Activated CD4-positive, alpha-beta T cell treated with anti-CD3 and anti-CD28 coated beads, Interleukin-2, Interleukin-4, amounts not matched to agents 100 ng/mL and 50 ng/mL, durations not matched to agents 16 hours and 8 hours (primary cell): ENCODE data around the gene MINAR1.

ENCODE experiments used
- DNase-seq: peaks from one replicate; pipeline ENCODE4 v3.0.0-alpha.2; 2020; ENCODE audit warnings: low spot score

MINAR1 gene

DNA sequence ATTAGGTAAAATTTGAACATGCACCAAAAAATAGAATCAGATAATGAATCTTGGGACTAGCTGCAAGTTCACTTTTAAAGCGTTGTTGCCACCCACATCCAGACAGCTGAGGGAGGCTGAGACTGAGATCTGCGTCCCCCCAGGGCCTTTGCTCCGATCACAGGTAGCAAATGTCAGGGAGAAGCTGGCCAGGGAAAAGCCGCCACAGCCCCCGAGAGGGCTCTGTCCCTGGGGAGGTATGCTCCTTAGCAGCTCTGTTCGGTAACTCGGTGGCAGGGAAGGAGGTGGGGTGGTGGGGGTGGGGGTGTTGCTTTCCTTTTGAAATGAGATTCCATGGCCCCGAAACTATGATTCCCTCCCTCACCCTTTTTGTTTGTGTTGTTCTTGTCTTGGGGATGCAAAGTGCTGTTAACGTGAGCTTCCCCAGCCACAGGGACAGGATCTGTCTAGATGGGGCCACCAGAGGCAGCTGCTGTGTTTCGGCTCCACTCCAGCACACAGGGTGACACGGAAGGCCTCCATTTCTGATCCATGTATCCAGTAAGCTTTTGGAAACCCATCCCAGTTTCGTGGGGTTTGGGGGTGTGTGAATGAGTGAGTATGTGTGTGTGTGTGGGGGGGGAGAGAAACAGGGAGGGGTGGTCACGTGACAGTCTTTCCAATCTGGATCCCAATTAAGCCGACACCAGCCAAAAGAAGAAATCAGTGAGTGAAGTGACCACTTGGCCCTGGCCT lies 1.1 kb upstream of the MINAR1 start:
- DNase-seq = no peak

DNA sequence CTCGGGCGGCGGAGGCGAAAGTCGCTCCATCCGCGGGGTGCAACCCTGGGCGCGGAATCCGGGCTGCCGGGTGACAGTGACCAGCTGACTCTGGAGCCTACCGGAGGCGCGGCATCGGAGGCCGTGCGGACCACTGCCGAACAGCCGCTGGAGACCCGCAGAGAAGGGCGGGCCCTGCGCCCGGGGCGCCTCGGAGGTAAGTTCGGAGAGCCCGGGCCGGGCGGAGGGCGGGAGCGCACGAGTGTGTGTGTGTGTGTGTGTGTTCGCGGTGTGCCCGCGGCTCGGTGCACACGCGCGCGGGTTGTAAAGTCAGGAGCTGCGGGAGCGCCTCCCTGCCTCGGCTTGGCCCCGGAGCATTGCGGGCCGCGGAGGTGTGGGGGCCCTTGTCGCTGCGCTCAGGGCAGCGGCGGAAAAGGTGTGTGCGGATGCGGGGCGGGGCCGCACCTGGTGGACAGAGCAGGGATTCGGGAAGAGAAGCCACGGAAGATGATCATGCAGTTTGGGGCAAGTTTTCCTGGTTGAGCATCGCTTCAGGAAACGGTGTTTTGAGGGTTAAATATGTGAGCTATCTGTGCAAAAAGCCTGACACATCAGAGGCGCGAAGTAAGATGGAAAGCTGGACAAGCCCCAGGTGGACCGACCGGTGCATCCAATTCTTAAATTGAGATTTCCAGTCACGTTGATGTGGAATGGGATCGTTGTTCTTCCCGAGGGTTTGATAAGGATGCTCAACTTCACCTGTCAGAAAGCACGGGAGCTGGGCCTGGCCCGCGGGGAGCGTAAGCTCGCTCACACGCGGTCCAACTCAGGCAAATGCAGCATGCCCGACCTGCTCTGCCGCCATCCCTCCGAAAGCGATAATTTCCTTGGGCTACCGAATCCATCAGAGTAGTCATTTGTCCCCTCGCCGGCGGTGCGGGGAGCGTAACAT lies 474 bp downstream of the MINAR1 start:
- no peak for DNase-seq

DNA sequence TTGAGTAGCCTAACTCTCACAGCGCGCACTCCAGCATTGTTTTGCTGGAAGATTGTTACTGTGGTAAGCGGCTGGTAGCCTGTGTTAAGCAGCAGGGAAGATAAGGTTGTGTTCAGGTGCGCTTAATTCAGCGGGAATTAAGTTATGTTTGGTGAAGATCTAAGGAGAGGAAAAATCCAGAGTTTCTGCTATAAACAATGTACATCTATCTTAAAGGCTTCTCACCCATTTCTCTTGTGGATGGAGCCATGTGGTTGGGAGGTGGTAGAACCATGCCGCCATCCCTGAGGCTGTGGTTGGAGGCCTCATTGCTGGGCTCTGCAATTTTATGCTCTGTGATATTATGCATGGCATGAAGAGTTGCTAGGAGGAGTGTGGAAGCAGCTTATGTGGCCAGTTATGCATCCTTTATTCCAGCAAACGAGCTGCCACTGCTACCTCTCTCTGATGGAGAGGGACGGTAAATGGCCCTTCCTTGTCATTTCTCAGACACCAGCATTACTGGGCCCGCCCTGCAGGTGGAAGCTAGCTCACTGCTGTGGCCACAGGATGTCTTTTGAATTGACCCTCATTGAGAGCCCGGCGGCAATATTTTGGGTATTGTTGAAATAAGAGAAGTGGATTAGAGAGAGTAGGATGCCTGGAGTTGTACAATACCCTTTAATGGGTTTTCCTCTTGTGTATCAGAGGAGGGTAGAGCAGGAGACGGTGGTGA lies 1.3 kb downstream of the MINAR1 start:
- DNase-seq = no peak

DNA sequence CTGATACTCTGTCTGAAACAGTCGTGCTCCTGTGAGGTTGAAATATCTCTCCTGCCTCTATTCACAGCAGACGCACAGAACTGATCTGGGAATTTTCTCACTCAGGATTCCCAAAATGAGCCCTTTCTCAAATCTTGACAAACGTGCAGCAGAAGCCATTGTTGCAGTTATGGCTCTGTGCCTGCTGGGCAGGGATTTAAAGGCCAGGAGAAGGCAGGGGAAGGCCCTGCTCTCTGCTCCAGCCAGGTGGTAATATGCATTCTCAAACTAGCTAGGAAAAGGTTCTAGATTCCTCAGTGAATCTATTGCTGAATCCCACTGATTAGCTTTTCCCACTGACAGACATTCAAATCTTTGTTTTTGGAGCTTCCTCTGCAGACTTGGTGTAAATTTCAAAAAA lies 2.2 kb downstream of the MINAR1 start:
- DNase-seq = no peak

DNA sequence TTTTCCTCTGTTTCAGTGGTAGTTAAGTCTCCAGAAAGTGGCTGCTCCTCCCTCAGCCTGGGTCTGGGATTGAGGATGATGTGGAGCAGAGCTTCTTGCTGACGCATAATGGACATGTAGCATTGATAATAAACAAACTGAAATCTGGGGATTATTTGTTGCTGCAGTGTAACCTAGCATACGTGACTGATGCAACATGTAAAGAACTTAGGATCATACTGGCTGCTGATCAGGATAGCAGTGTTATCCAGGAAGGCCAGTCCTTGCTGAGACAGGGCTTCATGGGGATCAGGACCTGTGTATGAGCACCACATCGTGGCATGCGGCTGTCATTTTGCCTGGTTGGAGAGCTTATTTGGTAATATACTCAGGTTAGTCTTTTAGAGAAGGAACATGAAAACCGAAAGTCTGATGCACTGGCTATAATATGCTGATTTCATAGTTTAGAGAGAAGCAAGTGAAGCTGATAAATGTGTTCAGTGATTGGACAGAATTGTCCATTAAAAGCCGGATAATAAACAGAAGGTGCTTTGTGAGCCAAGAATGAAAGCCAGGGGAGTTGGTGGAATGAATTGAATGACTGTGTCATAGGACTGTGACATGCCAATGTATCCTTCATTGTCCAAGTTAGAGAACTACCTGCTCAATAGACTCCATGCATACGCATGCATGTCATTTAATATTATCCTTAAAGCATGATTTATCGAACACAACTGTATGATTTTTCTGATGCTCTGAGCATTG lies 4.1 kb downstream of the MINAR1 start:
- DNase-seq = no peak

DNA sequence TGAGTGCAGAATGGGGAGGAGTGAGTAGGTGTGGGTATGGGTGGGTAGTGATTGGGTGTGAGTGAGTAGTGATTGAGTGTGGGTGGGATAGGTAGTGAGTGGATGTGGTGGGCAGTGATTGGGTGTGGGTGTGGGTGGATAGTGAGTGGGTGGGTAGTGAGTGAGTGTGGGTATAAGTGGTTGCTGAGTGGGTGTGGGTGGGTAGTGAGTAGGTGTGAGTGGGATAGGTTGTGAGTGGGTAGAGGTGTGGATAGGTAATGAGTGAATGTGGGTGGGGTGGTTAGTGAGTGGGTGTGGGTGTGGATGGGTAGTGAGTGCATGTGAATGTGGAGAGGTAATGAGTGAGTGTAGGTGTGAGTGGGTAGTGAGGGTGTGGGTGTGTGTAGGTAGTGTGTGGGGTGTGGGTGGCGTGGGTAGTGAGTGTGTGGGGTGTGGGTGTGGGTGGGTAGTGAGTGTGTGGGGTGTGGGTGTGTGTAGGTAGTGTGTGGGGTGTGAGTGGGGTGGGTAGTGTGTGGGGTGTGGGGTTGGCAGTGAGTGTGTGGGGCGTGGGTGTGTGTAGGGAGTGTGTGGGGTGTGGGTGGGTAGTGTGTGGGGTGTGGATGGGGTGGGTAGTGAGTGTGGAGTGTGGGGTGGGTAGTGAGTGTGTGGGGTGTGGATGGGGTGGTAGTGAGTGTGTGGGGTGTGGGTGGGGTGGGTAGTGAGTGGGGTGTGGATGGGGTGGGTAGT lies 5.3 kb downstream of the MINAR1 start:
- no peak for DNase-seq

DNA sequence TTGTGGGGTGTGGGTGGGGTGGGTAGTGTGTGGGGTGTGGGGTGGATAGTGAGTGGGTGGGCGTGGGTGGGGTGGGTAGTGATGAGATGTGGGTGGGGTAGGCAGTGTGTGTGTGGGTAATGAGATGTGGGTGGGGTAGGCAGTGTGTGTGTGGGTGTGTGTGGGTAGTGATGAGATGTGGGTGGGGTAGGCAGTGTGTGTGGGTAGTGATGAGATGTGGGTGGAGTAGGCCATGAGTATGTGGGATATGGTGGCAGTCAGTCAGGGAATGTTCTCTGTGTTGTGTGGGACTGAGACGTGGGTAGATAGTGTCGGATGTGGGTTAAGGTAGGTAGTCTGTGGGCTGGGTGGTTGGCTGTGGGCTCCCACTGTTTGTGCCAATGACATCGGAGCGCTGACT lies 7.1 kb downstream of the MINAR1 start:
- no peak for DNase-seq

DNA sequence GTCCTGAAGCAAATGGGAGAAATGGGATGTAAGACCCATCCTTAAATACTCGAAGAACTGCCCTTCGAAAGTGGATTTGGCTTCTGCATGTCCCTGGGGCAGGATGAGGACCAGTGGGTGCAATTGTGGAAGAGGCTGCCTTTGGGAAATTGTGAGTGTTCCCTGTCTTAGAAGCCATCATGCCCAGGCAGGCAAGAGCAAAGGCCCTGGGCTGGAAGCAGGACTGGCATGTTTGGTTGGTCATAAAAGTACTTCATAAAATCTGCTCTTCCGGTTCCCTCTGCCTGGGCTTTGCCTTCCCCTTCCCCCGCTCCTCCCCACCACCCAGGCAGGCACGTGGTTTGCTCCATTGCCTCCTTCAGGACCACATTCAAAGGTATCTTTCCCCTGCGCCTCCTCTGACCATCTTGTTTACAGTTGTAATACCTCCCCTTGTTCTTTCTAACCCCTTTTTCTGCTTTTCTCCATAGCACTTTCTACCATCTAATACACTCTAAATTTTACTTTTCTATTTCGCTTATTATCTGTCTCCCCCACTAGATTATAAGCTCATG lies 8.3 kb downstream of the MINAR1 start:
- no peak for DNase-seq

DNA sequence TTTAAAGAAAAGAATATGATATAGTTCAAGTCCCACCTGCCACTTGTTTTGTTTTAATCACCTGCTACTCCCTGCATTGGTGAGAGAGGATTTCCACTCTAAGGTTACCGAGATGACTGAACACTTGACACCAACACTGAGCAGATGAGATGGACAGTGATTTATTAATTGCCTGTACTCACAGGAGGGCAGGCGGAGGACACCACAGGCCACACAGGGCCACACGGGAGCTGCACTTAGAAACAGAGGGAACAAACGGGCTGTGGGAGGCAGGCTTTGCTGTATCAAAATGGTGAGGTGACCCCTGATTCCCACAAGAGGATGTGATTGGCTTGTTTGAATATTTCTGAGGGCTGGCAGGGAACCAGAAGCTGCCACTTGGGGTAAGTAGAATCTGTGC lies 10.8 kb downstream of the MINAR1 start:
- no peak for DNase-seq

DNA sequence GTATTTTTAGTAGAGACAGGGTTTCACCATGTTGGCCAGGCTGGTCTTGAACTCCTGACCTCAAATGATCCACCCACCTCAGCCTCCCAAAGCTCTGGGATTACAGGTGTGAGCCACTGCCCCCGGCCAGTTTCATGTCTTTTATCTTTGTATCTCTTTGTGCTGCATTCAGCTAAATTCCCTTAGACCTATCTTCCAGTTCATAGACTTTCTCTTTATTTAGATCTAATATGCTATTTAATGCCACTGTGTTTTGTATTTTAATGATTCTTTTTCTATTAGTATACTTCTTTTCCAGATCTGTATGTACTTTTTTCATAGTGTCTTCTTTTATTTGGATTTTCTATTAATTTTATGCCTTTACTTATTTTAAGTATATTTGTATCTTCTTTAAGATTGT lies 14.9 kb downstream of the MINAR1 start:
- no peak for DNase-seq

DNA sequence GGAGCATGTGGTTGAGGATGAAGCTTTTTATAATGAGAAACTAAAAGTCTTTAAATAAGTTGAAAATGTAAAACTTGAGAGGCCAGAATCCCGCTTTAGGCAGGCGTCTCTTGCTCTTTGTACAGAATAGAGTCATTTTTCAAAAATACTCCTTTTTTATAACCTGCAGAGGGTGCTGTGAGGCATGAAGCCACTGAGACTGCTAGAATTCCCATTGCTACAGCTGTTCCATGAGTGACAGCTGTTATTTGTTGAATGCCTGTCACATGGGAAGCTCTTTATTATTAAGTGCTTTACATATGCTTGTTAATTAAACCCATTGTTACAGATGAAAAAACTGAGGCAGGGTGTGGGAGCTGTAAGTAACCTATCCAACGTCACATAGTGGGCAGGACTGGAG lies 18.5 kb downstream of the MINAR1 start:
- DNase-seq = no peak

DNA sequence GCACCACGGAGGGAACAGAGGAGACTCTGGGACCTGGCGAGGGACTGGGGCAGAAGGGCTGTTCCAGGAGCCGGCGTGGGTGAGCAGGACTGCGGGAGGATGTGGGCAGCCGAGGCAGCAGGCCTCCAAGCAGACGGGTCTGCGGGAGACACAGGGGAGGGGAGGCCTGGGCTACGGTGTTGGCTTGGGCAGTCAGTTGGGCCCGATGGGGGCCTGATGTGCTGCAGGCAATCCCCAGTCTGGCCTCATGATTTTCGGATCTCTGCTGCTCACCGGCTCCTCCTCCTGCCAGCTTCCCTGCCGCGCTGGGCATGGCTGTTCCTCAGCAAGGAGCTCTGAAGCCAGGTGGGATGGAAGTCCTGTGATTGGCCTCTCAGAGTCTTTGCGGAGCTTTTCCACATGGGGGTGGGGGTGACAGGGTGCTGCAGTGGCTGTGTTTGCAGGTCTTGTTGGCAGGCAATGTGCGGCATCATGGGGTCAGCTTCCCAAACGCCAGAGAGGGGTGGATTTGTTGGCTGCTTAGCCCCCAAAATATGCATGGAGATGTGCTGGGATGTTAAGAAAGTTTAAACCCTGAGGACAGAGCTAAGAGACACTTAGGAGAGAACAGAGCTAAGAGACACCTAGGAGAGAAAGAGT lies 19.3 kb downstream of the MINAR1 start:
- no peak for DNase-seq

DNA sequence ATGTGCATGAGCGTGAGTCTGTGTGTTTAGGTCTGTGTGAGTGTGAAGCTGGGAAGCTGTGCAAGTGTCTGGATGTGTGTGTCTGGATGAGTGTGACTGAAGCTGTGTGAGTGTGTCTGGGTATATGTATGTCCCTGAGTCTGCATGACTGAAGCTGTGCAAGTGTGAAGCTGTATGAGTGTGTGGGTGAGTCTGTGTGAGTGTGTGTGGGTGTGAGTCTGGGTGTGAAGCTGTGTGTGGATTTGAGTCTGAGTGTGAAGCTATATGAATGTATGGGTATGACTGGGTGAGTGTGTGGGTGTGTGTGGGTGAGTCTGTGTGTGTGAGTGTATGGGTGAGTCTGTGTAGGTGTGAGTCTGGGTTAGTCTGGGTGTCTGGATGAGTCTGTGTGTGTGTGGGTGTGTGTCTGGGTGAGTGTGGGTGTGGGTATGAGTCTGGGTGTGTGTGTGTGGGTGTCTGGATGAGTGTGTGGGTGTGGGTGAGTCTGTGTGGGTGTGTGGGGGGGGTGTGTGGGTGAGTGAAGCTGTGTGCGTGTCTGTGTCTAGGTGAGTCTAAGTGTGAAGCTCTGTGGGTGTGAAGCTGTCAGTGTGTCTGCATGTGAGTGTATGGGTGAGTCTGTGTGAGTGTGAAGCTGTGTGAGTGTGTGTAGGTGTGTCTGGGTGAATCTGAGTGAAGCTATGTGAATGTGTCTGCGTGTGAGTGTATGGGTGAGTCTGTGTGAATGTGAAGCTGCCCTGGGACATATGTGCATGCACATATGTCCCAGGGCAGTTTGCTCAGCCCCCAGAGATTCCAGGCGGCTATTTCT lies 20.3 kb downstream of the MINAR1 start:
- no peak for DNase-seq

DNA sequence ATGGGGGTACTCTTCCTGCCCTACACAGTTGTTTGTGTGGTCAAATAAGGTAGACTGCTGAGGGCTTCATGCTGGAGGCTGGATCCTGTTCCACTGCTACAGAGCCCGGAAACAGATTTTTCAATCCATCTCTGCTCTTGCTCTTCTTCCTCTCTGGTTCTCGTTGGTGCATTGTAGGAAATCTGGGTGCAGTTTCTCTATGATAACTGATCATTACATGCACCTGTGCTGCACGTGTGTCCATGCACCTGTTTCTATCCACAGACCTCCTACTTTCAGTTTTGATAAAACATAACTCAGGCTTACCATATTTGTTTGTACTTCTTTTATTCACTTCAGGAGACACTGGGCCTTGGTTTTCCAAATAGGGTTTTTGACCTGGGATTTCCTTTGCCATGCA lies 21.3 kb downstream of the MINAR1 start:
- no peak for DNase-seq

DNA sequence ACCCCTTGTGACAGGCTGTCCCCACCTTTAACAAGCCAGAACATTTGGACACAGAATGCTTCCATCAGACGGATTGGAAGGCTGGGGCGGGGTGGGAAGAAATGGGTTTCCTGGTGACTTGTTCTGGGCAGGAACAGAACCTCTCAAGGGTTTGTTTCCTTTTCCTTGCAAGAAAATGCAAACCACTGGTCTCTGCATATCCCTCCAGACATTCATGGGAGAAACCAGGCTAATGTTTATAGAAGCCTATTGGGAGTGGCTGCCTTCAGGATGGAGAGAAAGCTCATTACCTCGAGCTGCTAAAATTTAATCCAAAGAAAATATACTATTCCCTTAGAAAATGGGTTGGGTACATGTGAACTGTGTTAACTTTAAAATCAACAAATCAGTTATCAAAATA lies 21.9 kb downstream of the MINAR1 start:
- no peak for DNase-seq

DNA sequence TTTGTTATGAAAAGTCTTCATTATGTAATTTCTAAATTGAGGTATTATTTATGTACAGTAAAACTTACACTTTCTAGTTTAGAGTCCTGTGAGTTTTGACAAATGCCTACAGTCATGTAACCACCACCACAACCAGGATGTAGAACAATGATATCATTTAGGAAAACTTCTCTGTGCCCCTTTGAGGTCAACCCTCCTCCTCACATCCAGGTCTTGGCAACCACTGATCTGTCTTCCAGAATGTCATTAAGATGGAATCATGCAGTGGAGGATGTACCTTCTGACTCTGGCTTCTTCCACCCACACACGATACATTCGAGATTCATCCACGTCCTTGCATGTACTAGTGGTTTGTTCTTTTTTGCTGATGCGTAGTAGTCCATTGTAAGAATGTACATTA lies 23.2 kb downstream of the MINAR1 start:
- no peak for DNase-seq

DNA sequence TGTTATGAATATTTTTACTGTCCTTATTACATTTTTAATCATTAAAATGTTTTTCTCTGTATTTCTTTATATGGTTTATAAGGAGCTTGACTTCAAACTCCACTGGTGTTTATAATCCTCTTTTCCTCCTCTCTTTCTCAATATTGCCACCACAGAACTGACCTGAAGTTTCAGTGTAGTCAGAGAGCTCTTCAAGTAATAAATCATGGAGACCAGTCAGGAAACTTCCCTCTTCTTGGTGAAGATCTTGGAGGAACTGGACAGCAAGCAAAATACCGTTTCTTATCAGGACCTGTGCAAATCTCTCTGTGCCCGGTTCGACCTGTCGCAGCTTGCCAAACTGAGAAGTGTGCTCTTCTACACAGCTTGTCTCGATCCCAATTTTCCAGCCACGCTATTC lies 23.8 kb downstream of the MINAR1 start:
- DNase-seq = no peak

DNA sequence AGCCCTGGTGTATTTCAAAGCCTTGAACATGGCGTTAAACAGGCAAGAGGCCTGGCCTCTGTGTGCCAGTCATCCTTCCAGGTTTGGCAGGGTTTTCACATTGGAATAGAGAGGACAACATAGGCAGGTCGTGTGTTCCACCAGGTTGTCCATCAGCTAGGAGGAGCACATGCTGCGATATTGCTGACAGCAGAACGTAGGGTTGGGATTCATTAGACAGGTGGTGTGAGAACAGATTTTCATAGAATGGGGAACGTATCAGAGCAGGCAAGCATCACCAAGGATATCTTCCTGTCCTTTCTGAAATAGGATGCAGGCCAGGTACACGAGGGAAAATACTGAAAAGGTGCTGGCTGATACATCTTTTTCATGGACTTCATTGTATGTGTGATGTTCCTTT lies 26.4 kb downstream of the MINAR1 start:
- DNase-seq = no peak

DNA sequence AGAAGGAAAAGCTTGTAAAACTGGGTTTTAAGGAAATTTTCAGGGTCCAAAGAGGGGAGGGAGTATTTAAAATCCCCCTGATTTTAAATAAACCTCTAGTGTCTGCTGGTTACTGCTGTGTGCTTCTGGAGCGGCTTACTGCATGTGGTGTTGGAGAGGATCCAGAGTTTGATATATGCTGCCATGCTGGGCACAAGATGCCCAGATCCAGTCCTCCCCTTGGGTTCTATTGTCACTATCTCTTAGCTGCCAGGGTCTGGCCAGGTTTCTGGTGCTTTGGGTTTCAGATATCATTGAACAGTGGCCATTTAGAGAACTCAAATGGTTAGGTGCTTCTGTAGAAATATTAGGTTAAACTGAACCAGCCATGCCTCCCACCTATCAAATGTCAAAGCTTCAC lies 27.5 kb downstream of the MINAR1 start:
- DNase-seq = no peak
